Measurements from ENCODE around the gene PRKCA. TPM values are rescaled to one million over a fixed set of nuclear protein-coding genes. Genes with fewer than 3 reads are reported as not detected.
A peak's percentile ranks its signal among the peaks of the same experiment; 100 is the strongest.
"Not testable (repeated sequence)": the region's sequence is repeated elsewhere in the genome, so short reads cannot be mapped to it uniquely, and the experiment has no call there.

PRKCA gene
- total RNA-seq, 1 donor from 2014 or later: 5.4 TPM

DNA sequence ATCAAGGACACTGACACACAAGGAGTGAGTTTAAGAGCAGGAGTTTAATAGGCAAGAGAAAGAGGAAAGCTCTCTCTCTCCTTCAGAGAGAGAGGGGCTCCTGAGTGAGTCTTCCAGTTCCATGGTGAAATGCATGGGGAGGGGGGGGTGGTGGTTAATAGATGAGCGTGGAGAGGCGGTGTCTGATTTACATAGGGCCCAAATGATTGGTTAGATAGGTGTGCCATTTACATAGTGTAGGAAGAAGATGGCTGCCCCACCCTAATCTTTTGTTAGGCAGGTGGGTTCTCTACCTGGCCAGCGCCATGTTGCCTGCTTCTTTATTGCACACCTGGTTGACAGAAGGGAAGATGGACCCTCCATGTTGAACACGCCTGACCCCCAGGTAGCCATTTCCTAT is 282.5 kb downstream of the PRKCA start:
- ATAC-seq (ENCODE audit: poor library complexity) (no peak), DNase-seq (no peak)
- intact Hi-C loops (cut with DNase I): no loop called here

- DNase-seq (no peak), ATAC-seq (ENCODE audit: poor library complexity) (no peak)
- intact Hi-C loops (cut with DNase I): no loop called here
These were observed 283.1 kb downstream of the PRKCA start for GRCh38 chr17:66585472-66585871.

DNA sequence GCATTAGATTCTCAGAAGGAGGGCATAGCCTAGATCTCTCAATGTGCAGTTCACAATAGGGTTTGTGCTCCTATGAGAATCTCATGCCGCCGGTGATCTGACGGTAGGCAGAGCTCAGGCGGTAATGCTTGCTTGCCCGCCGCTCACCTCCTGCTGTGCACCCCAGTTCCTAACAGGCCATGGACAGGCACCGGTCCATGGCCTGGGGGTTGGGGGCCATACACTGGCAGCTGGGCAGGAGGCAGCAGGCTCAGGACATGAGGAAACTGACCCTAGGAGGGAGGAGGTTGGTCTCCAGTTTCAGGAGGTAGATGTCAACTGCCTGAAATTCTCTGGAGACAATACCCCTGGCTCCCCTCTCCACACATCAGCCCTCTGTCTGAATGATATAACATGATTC is 287.5 kb downstream of the PRKCA start:
- ATAC-seq (ENCODE audit: poor library complexity) (no peak), DNase-seq (no peak)
- intact Hi-C loops (cut with DNase I): no loop called here

GRCh38 chr17:66593116-66593515 is 290.7 kb downstream of the PRKCA start:
- no peak for DNase-seq
- ATAC-seq (ENCODE audit: poor library complexity): no peak
- intact Hi-C loops (cut with DNase I): no loop called here

DNA sequence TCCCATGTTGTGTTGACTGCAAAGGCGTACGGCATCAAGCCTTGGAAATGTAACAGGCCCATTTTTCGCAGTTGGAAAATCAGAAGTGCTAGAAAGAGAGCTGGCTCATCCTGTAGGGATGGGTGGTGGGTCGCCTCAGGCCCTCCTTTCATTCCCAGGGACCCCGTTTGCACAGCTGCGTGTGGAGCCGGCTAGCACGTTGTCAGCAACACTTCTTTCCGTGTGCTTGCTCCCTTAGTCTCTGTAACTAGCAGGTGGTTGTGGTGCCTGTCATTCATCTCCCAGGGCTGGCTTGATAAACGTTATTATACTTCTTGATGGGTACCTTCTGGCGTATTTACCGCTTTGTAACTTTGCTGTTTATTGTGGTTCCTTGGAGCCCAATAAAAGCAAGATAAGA is 293.5 kb downstream of the PRKCA start:
- no peak for ATAC-seq (ENCODE audit: poor library complexity)
- no peak for DNase-seq
- intact Hi-C loops (cut with DNase I): no loop called here

- intact Hi-C loops (cut with DNase I): no loop called here
- peak; percentile 52 for ATAC-seq (ENCODE audit: poor library complexity)
- peak; percentile 46 for DNase-seq
These were observed 300.4 kb downstream of the PRKCA start for GRCh38 chr17:66602659-66603384.

GRCh38 chr17:66604376-66604775 is 302.0 kb downstream of the PRKCA start:
- intact Hi-C loops (cut with DNase I): no loop called here
- no peak for ATAC-seq (ENCODE audit: poor library complexity)
- no peak for DNase-seq

GRCh38 chr17:66605541-66605940 is 303.1 kb downstream of the PRKCA start:
- DNase-seq: no peak
- no peak for ATAC-seq (ENCODE audit: poor library complexity)
- intact Hi-C loops (cut with DNase I): no loop called here

DNA sequence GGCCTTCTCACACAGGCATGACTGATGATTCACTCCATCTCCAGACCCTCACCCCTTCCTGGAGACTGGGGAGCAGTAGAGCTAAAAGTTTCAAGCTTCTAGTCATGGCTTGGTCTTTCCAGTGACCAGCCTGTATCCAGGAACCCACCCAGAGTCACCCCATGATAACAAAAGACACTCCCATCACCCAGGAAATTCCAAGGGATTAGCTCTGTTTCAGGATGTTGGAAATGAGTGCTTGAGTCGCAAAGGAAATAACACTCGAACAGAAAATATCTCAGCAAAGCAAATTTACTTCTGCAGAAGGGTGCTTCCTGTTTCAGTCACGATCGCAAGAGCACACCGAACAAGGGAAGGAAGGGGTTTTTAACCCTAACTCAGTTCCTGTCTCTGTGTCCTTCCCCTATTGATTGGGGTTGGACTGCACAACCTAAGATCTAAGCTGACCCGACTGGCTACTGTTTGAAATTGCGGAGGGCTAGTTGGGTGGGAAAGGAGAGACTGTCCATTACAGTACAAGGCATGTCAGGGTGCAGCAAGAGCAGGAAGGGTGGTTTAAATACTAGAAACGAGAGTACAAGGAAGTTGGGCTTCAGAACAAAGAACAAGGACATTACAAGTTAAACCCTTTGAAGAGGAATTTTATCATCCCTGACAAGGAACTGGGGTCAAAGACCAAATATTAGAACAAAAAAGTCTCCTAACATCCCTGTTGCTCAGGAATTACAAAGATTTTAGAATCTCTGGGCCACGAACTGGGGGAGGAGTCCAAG is 308.1 kb downstream of the PRKCA start:
- no peak for ATAC-seq (ENCODE audit: poor library complexity)
- intact Hi-C loops (cut with DNase I): no loop called here
- DNase-seq: no peak

GRCh38 chr17:66611397-66611796 is 309.0 kb downstream of the PRKCA start:
- DNase-seq (no peak), ATAC-seq (ENCODE audit: poor library complexity) (no peak)
- intact Hi-C loops (cut with DNase I): no loop called here

GRCh38 chr17:66612993-66613392 is 310.6 kb downstream of the PRKCA start:
- intact Hi-C loops (cut with DNase I): no loop called here
- no peak for DNase-seq
- ATAC-seq (ENCODE audit: poor library complexity): no peak

DNA sequence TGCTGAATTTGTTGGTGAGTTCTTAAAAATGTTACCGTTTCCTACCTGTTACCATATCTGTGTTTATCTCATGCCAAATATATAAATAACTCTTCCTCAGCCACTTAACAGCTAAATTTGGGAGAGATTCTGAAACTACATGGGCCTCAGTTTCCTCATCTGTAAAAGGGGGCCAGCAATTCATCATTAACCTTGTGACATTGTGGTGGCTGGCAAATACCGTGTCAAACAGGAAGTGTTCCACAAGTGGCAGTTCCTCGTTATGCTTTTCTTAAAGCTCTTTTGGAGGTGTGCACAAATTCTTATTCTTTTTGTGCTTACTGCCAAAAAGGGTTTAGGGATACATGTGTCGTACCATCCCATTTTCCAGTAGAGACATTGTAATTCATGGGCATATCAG is 312.1 kb downstream of the PRKCA start:
- no peak for DNase-seq
- intact Hi-C loops (cut with DNase I): no loop called here

GRCh38 chr17:66619206-66619605 is 316.8 kb downstream of the PRKCA start:
- intact Hi-C loops (cut with DNase I): no loop called here
- no peak for ATAC-seq (ENCODE audit: poor library complexity)
- DNase-seq: no peak

More for the DNA sequence above, 312.1 kb downstream of the PRKCA start:
- no peak for ATAC-seq (ENCODE audit: poor library complexity)

DNA sequence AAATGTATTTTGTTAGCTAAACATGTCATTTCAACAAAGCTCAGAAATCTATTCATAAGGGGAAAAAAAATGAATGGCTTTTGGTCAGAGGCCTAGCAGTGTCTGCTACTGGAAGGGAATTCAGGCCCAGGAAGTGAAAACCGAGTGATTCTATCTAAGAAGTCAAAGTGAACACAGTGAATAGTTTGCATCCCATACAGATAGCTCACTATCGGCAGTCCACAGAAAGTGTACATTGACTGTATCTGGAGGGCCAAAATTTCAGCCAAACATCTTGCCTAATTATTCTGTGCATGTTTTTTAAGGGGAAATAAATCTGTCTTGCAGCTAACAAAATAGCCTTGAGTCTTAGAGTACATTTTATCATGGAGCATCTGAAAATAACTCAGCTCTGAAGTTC is 318.1 kb downstream of the PRKCA start:
- ATAC-seq (ENCODE audit: poor library complexity) (no peak), DNase-seq (no peak)
- intact Hi-C loops (cut with DNase I): no loop called here

- intact Hi-C loops (cut with DNase I): loop anchor here (5.0 kb wide), 1 partner anchor 367 kb away; no protein-coding TSS in a partner anchor
- not testable (repeated sequence) for ATAC-seq (ENCODE audit: poor library complexity); DNase-seq
These were observed 322.2 kb downstream of the PRKCA start for GRCh38 chr17:66624630-66625029.

GRCh38 chr17:66625311-66625767 is 322.9 kb downstream of the PRKCA start:
- intact Hi-C loops (cut with DNase I): loop anchor here (5.0 kb wide), 1 partner anchor 368 kb away; no protein-coding TSS in a partner anchor
- DNase-seq: no peak
- no peak for ATAC-seq (ENCODE audit: poor library complexity)

DNA sequence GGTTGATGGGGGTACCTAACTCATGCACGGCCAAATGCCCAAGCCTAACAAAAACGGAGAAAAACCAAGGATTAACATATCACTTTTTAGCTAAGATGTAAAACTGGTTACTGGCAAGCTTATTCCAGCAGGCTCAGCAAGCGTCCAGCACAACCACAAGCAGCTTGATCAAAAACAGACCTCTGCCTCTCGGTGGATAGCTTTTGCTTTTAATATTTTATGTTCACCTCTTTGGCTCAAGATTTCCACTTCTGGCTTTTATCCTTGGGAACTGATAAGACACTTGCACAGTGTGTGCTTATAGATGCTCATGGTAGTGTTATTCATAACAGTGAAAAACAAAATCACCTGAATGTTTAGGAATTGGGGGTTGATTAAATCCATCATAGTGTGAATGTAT is 325.6 kb downstream of the PRKCA start:
- DNase-seq (no peak), ATAC-seq (ENCODE audit: poor library complexity) (no peak)
- intact Hi-C loops (cut with DNase I): loop anchor here (5.0 kb wide), 1 partner anchor 371 kb away; no protein-coding TSS in a partner anchor

DNA sequence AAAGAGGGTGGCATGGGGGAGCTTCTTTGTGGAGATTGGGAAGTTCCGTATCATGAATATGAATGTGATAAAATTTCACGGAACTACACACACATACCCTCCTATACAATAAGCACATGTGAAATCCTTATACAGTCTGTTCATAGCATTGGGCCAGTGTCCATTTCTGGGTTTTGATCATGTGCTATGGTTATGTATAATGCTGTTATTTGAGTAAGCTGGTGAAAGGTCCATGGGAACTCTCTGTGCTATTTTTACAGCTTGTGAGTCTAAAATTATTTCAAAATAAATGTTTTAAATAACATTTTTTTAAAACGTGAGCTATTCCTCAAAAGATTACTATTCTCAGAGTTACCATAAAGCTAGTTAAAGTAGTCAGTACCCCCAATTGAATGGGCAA is 327.3 kb downstream of the PRKCA start:
- ATAC-seq (ENCODE audit: poor library complexity) (no peak), DNase-seq (no peak)
- intact Hi-C loops (cut with DNase I): loop anchor here (5.0 kb wide), 1 partner anchor 372 kb away; no protein-coding TSS in a partner anchor

- ATAC-seq (ENCODE audit: poor library complexity) (no peak), DNase-seq (no peak)
- intact Hi-C loops (cut with DNase I): no loop called here
These were observed 328.0 kb downstream of the PRKCA start for GRCh38 chr17:66630379-66630778.
